ENCODE data around the gene NSG2.
"Not testable (repeated sequence)": the region's sequence is repeated elsewhere in the genome, so short reads cannot be mapped to it uniquely, and the experiment has no call there.

The NSG2 gene

DNA sequence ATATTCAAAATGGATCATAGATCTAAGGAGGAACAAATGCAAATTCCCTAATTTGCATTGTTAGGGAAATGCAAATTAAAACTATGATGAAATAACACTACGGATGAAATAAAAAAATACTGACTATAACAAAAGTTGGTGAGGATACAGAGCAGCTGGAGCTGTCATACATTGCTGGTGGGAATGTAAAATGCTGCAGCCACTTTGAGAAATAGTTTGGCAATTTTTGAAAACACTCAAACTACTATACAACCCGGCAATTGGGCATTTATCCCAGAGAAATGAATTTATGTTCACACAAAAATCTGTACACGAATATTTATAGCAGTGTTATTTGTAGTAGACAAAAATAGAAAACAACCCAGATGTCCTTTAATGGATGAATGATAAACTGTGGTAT, 34.1 kb upstream of the NSG2 start:
- DNase-seq (ENCODE audit: low read depth in 2 of 2): no peak
- TF ChIP-seq, protein P1, sequence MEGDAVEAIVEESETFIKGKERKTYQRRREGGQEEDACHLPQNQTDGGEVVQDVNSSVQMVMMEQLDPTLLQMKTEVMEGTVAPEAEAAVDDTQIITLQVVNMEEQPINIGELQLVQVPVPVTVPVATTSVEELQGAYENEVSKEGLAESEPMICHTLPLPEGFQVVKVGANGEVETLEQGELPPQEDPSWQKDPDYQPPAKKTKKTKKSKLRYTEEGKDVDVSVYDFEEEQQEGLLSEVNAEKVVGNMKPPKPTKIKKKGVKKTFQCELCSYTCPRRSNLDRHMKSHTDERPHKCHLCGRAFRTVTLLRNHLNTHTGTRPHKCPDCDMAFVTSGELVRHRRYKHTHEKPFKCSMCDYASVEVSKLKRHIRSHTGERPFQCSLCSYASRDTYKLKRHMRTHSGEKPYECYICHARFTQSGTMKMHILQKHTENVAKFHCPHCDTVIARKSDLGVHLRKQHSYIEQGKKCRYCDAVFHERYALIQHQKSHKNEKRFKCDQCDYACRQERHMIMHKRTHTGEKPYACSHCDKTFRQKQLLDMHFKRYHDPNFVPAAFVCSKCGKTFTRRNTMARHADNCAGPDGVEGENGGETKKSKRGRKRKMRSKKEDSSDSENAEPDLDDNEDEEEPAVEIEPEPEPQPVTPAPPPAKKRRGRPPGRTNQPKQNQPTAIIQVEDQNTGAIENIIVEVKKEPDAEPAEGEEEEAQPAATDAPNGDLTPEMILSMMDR (IDR thresholded peaks at IDR 0.05; ENCODE audit: low read depth, low read length): no peak
- H3K4me3 ChIP-seq (replicated peaks in 1 of 2; ENCODE audit: low read depth in 2 of 2, low read length in 2 of 2): no peak overlapping the region

DNA sequence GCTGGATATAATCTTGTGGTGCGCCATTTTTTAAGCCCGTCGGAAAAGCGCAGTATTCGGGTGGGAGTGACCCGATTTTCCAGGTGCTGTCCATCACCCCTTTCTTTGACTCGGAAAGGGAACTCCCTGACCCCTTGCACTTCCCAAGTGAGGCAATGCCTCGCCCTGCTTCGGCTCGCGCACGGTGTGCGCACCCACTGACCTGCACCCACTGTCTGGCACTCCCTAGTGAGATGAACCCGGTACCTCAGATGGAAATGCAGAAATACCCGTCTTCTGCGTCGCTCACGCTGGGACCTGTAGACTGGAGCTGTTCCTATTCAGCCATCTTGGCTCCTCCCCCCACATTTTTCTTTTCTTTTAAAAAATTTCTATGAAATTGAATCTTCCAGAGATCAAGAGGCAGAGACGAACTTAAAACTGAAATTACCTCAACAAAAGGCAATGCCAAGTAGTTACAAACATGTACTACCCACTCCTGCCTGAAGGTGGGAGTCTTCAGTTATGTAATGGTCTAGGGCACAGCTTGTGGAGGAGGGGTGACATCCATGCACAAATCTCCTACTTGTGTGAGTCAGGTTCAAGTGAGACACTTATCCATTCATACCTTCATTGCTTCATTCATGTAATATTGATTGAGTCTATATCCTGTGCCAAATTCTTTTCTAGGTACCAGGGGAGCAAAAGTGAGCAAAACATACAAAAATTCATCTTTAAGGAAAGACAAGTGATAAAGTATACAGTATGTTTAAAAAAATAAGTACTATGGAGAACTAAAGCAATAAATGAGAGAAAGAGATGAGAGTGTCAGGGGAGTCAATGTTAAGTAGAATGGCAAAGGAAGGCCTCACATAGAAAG, 25.2 kb upstream of the NSG2 start:
- TF ChIP-seq, protein P1 (IDR thresholded peaks at IDR 0.05; ENCODE audit: low read depth, low read length): peak; percentile 59
- DNase-seq (ENCODE audit: low read depth in 2 of 2): peak; percentile 57 to 76

DNA sequence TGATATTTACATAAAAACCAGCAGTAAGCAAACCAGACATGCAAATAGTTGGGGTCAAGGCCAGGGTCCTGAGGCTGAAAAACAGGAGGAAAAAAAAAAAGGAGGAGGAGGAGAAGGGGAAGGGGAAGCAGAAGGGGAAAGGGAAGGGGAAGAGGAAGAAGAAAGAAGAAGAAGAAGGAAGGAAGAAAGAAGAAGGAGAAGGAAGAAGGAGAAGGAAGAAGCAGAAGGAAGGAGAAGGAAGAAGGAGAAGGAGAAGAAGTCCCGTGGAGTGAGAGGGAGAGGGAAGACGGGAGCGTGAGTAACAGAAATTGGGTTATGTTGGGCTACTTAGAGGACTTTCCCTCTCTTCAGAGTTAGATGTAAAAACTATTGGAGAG, 24.6 kb upstream of the NSG2 start:
- no peak for DNase-seq (ENCODE audit: low read depth in 2 of 2)
- TF ChIP-seq, protein P1 (IDR thresholded peaks at IDR 0.05; ENCODE audit: low read depth, low read length): no peak
- H3K4me3 ChIP-seq (replicated peaks in 1 of 2; ENCODE audit: low read depth in 2 of 2, low read length in 2 of 2): no peak overlapping the region

More for the DNA sequence above, 25.2 kb upstream of the NSG2 start:
- H3K4me3 ChIP-seq (replicated peaks in 1 of 2; ENCODE audit: low read depth in 2 of 2, low read length in 2 of 2): not testable (repeated sequence)

DNA sequence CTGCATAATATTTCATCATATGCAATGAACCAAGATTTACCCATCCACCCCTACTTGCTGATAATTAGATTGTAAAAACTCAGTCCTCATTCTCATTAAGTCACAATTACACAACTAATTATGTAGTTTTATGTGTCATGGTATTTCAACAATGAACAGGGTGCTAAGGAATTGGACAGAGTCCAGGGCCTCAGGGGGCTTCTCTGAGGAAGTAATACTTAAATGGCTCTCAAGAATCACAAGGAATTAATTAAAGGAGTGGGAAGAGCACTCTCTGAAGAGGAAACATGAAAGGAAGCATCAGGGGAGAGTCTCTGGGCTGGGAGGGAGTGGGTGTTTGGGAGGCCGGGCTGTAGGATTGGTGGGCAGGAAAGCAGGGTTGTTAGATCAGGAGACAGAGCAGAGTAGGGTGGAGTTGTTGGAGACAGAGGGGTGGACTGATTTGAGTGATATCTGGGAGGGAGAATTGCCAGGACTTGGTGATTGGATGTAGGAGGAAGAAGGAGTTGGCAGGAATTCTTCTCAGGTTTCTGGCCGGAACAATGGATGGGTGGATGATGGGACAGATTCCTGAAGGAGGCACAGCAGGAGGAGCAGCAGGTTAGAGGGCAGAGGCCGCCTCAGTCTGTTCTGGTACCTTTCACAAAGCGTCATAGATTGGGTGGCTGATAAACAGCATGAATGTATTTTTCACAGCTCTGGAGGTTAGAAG, 23.0 kb upstream of the NSG2 start:
- no peak for DNase-seq (ENCODE audit: low read depth in 2 of 2)
- TF ChIP-seq, protein P1 (IDR thresholded peaks at IDR 0.05; ENCODE audit: low read depth, low read length): no peak
- H3K4me3 ChIP-seq (replicated peaks in 1 of 2; ENCODE audit: low read depth in 2 of 2, low read length in 2 of 2): no peak overlapping the region

DNA sequence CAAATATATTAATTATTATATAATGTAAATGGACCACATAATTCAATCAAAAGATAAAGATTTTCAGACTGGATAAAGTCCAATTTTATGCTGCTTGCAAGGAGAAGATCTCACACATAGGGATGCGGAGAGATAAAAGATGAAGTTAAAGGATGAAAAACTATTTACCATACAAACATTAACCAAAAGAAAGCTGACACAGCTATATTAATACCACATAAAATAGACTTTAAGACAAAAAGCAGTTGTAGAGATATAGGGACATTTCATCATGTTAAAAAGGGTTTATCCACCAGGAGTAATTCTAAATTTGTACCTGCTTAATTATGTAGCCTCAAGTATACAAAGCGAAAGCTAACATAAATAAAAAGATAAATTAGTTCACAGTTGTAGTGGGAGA, 15.2 kb upstream of the NSG2 start:
- H3K4me3 ChIP-seq (replicated peaks in 1 of 2; ENCODE audit: low read depth in 2 of 2, low read length in 2 of 2): no peak overlapping the region
- DNase-seq (ENCODE audit: low read depth in 2 of 2): no peak
- TF ChIP-seq, protein P1 (IDR thresholded peaks at IDR 0.05; ENCODE audit: low read depth, low read length): no peak

DNA sequence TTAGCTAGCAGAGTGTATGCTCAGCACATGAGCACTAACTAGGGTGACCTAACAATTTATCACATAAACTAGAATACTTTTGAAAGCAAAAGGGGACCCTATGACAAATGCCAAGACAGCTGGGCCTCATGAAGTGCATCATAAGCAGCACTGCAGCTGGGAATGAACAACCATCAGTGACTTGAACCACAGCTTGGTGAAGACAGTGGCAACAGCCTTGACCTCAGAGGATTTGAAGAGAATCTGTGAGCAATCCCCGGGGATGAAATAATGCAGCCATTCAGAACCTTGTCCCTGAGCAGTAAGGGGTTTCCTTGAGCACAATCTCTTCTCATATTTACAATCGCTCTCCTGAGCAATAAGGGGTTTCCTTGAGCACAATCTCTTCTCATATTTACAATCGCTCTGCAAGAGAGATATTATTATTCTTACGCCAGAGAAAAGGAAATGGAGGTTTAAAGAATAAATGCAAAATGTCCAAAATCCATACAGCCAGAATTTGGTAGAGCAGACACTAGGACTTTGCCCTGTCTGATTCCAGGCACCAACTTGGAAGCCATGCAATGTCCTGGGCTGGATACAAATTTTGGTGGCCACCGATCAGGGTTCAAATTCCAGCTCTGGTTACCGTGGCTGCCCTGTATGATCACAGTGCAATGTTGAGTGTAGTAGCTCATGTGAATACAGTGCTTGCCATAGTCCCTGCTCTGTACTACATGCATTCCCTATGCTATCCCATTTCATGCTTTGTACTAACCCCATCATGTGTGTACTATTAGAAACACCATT, 846 bp upstream of the NSG2 start:
- TF ChIP-seq, protein P1 (IDR thresholded peaks at IDR 0.05; ENCODE audit: low read depth, low read length): no peak
- H3K4me3 ChIP-seq (replicated peaks in 1 of 2; ENCODE audit: low read depth in 2 of 2, low read length in 2 of 2): no peak overlapping the region
- no peak for DNase-seq (ENCODE audit: low read depth in 2 of 2)
